WTC11 (cell line): ENCODE data around the gene STRN4. TPM values are rescaled to one million over a fixed set of nuclear protein-coding genes. Genes with fewer than 3 reads are reported as not detected.

Source experiments
- ATAC-seq: fragments of 200-7000 bp; cut with Tn5 transposase; 2 replicates; pipeline ENCODE4 v1.10.0; 2021; ENCODE audit warnings: mild to moderate bottlenecking, moderate library complexity
- CTCF ChIA-PET: fragments of 300-600 bp; sonication (Branson Sonifier 250); formaldehyde crosslinking; loops from one replicate; lab custom pipeline; 2021; ENCODE audit warnings: antibody characterized with exemption; lab: Charles Lee
- POLR2A ChIA-PET: fragments of 350-600 bp; sonication (Branson Sonifier 250); formaldehyde crosslinking; loops from one replicate; lab custom pipeline; 2021; ENCODE audit warnings: antibody characterized with exemption; lab: Charles Lee
- DNase-seq: peaks from one replicate; pipeline ENCODE4 v3.0.0; 2021; ENCODE audit warnings: low spot score
- H3K27ac Mint-ChIP-seq: 2 replicates; pipeline ENCODE4 v1.8.0; 2021; ENCODE audit warnings: mixed read lengths
- H3K27me3 Mint-ChIP-seq: 2 replicates; pipeline ENCODE4 v1.8.0; 2021; ENCODE audit warnings: low read depth, mild to moderate bottlenecking, moderate library complexity, mixed read lengths
- H3K36me3 Mint-ChIP-seq: 2 replicates; pipeline ENCODE4 v1.8.0; 2021; ENCODE audit warnings: mixed read lengths
- H3K4me1 Mint-ChIP-seq: 2 replicates; pipeline ENCODE4 v1.8.0; 2022; ENCODE audit warnings: mixed read lengths
- H3K4me3 Mint-ChIP-seq: 2 replicates; pipeline ENCODE4 v1.8.0; 2021; ENCODE audit warnings: mild to moderate bottlenecking, moderate library complexity, mixed read lengths
- H3K9me3 Mint-ChIP-seq: 2 replicates; pipeline ENCODE4 v1.8.0; 2021; ENCODE audit warnings: mixed read lengths
- ARID4B ChIP-seq: sonication (generic); formaldehyde crosslinking; IDR thresholded peaks from 2 replicates; pipeline ENCODE4 v1.8.0; 2023; ENCODE audit warnings: missing genetic modification reagents, mild to moderate bottlenecking, borderline replicate concordance
- ATF1 ChIP-seq: sonication (generic); formaldehyde crosslinking; IDR thresholded peaks from 2 replicates; pipeline ENCODE4 v1.8.1; 2023; ENCODE audit warnings: mild to moderate bottlenecking, moderate library complexity, missing genetic modification reagents
- ELF4 ChIP-seq: sonication (generic); formaldehyde crosslinking; IDR thresholded peaks from 2 replicates; pipeline ENCODE4 v1.8.1; 2022; ENCODE audit warnings: low read depth, mild to moderate bottlenecking, moderate library complexity, missing genetic modification reagents
- HMGA2 ChIP-seq: fragments of 250-450 bp; sonication (Bioruptor Pico); IDR thresholded peaks from 2 replicates; pipeline ENCODE4 v1.4.0; 2021; ENCODE audit warnings: mild to moderate bottlenecking, moderate library complexity
- IRF1 ChIP-seq: sonication (generic); formaldehyde crosslinking; IDR thresholded peaks from 2 replicates; pipeline ENCODE4 v1.8.0; 2023; ENCODE audit warnings: missing genetic modification reagents
- JAZF1 ChIP-seq: fragments of 250-450 bp; sonication (Bioruptor Pico); IDR thresholded peaks from 2 replicates; pipeline ENCODE4 v1.9.0; 2021; ENCODE audit warnings: moderate library complexity, mild to moderate bottlenecking, inconsistent platforms
- KAT7 ChIP-seq: sonication (generic); formaldehyde crosslinking; IDR thresholded peaks from 2 replicates; pipeline ENCODE4 v1.8.1; 2023; ENCODE audit warnings: missing genetic modification reagents, mild to moderate bottlenecking, borderline replicate concordance
- MXD4 ChIP-seq: fragments of 250-450 bp; sonication (Bioruptor Pico); IDR thresholded peaks from 2 replicates; pipeline ENCODE4 v1.8.0; 2021; ENCODE audit warnings: mild to moderate bottlenecking, moderate library complexity, borderline replicate concordance
- NFATC4 ChIP-seq: fragments of 250-450 bp; sonication (Bioruptor Pico); IDR thresholded peaks from 2 replicates; pipeline ENCODE4 v1.9.0; 2021; ENCODE audit warnings: mild to moderate bottlenecking
- NFYB ChIP-seq: sonication (generic); formaldehyde crosslinking; conservative IDR thresholded peaks from 2 replicates; pipeline ENCODE4 v1.8.0; 2022; ENCODE audit warnings: low read depth, missing genetic modification reagents
- NR1H2 ChIP-seq: sonication (generic); formaldehyde crosslinking; IDR thresholded peaks from 2 replicates; pipeline ENCODE4 v1.9.0; 2021; ENCODE audit warnings: mild to moderate bottlenecking, moderate library complexity, missing genetic modification reagents
- NR2C2 ChIP-seq: sonication (generic); formaldehyde crosslinking; IDR thresholded peaks from 2 replicates; pipeline ENCODE4 v1.8.0; 2022; ENCODE audit warnings: mild to moderate bottlenecking, missing genetic modification reagents
- PRDM15 ChIP-seq: sonication (generic); formaldehyde crosslinking; IDR thresholded peaks from 2 replicates; pipeline ENCODE4 v1.8.0; 2022; ENCODE audit warnings: missing genetic modification reagents
- SMAD3 ChIP-seq: sonication (generic); formaldehyde crosslinking; IDR thresholded peaks from 2 replicates; pipeline ENCODE4 v1.8.0; 2022; ENCODE audit warnings: missing genetic modification reagents, mild to moderate bottlenecking, borderline replicate concordance
- TP53 ChIP-seq: sonication (generic); formaldehyde crosslinking; IDR thresholded peaks from 2 replicates; pipeline ENCODE4 v1.8.1; 2023; ENCODE audit warnings: mild to moderate bottlenecking, missing genetic modification reagents
- ZBTB43 ChIP-seq: sonication (generic); formaldehyde crosslinking; IDR thresholded peaks from 2 replicates; pipeline ENCODE4 v1.8.1; 2023; ENCODE audit warnings: mild to moderate bottlenecking, missing genetic modification reagents
- ZNF121 ChIP-seq: sonication (generic); formaldehyde crosslinking; IDR thresholded peaks from 2 replicates; pipeline ENCODE4 v1.8.0; 2023; ENCODE audit warnings: missing genetic modification reagents
- ZNF232 ChIP-seq: sonication (generic); formaldehyde crosslinking; IDR thresholded peaks from 2 replicates; pipeline ENCODE4 v1.8.0; 2022; ENCODE audit warnings: mild to moderate bottlenecking, missing genetic modification reagents
- ZNF396 ChIP-seq: fragments of 250-450 bp; sonication (Bioruptor Pico); IDR thresholded peaks from 2 replicates; pipeline ENCODE4 v1.8.0; 2021; ENCODE audit warnings: mild to moderate bottlenecking, moderate library complexity, borderline replicate concordance
- ZNF423 ChIP-seq: fragments of 250-450 bp; sonication (Bioruptor Pico); IDR thresholded peaks from 2 replicates; pipeline ENCODE4 v2.1.2; 2022; ENCODE audit warnings: mild to moderate bottlenecking, moderate library complexity
- total RNA-seq: library from RNA; stranded (reverse); gene quantifications from 3 replicates; pipeline ENCODE4 v1.2.3, GENCODE V29; 2021

The STRN4 gene
- total RNA-seq, 1 experiment from 2014 or later: 144 TPM

GRCh38 chr19:46725859-46726393 is 20.3 kb downstream of the STRN4 start:
- ATAC-seq: no peak
- ChIA-PET POLR2A (no interaction called here), CTCF (no interaction called here)
- H3K9me3 Mint-ChIP-seq: no peaks in the 10 kb centered on the region
- no peaks in the 10 kb centered on the region; the same call in 1 of the 2 replicates for H3K27me3 Mint-ChIP-seq
- H3K4me1 Mint-ChIP-seq: peaks cover 14% of the 10 kb centered on the region
- no peak overlapping the region for H3K4me3 Mint-ChIP-seq
- no peak for DNase-seq
- peak overlapping the region; percentile 89 for H3K27ac Mint-ChIP-seq
- TF ChIP-seq JAZF1 (CRISPR knock-in tag) (no peak), NFYB (CRISPR knock-in tag) (no peak), ATF1 (CRISPR knock-in tag) (no peak), KAT7 (no peak), ELF4 (no peak), NFATC4 (CRISPR knock-in tag) (no peak), MXD4 (CRISPR knock-in tag) (no peak), SMAD3 (CRISPR knock-in tag) (no peak), IRF1 (CRISPR knock-in tag) (no peak), HMGA2 (CRISPR knock-in tag) (no peak), TP53 (CRISPR knock-in tag) (no peak), NR1H2 (no peak), ZNF121 (CRISPR knock-in tag) (no peak)
- H3K36me3 Mint-ChIP-seq: peaks cover 54% of the 10 kb centered on the region

- DNase-seq (no peak), ATAC-seq (no peak)
- H3K27me3 Mint-ChIP-seq: no peaks in the 10 kb centered on the region; the same call in 1 of the 2 replicates
- H3K9me3 Mint-ChIP-seq: no peaks in the 10 kb centered on the region
- H3K36me3 Mint-ChIP-seq: peaks cover 51% of the 10 kb centered on the region
- H3K27ac Mint-ChIP-seq: 0 out of 2 replicates have a peak overlapping the region, but pooled peaks have one; percentile 89
- peaks cover 14% of the 10 kb centered on the region for H3K4me1 Mint-ChIP-seq
- H3K4me3 Mint-ChIP-seq: no peak overlapping the region
- ChIA-PET CTCF (interaction anchor here (0.5 to 1.2 kb wide), 2 partner anchors 29 to 144 kb away, joined by 3 to 4 read pairs; no protein-coding TSS in a partner anchor), POLR2A (interaction anchor here (0.6 kb wide), 1 partner anchor 97 kb away, joined by 6 read pairs; no protein-coding TSS in a partner anchor)
- TF ChIP-seq JAZF1 (CRISPR knock-in tag) (no peak), ZBTB43 (CRISPR knock-in tag) (no peak), NR2C2 (CRISPR knock-in tag) (no peak), NFATC4 (CRISPR knock-in tag) (no peak), PRDM15 (CRISPR knock-in tag) (no peak), NFYB (CRISPR knock-in tag) (no peak), ELF4 (no peak), ZNF232 (CRISPR knock-in tag) (no peak), SMAD3 (CRISPR knock-in tag) (no peak), ZNF423 (CRISPR knock-in tag) (no peak), ZNF396 (CRISPR knock-in tag) (no peak), ARID4B (no peak)
Measured at GRCh38 chr19:46725036-46725820, 21.0 kb downstream of the STRN4 start.
